ENCODE results near the gene COL20A1.
"Not testable (repeated sequence)": the region's sequence is repeated elsewhere in the genome, so short reads cannot be mapped to it uniquely, and the experiment has no call there.

Gene COL20A1

DNA sequence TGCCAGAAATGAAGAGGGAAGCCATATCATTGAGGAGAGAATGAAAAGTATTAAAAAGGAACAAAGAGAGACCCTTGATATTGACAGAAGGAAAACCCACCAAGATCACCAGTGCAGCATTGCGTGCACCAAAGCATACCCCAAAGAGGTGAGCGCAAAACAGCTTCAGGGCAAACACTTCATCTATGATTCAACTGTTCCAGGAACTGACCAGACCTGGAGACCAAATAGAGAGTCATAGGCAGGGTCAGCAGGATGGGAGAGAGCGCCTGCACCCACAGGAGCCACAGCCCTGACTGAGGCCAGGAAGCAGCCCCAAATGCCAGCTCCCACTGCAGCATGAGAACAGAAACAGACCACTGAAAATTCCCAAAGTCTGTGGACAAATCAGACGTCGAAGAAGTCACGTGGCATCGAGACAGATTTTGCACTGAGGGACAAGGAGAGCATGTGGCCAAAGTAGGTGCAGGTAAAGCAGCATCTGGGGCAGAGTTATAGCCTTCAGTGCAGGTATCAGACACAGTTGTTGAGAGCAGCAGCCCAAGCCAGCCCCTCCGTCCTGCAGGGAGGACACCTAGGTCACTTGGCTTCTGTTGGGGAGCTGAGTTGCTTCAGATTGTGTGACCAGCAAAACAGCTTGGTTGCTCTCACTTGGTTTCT, 38.9 kb downstream of the COL20A1 start:
- TF ChIP-seq, protein P1, sequence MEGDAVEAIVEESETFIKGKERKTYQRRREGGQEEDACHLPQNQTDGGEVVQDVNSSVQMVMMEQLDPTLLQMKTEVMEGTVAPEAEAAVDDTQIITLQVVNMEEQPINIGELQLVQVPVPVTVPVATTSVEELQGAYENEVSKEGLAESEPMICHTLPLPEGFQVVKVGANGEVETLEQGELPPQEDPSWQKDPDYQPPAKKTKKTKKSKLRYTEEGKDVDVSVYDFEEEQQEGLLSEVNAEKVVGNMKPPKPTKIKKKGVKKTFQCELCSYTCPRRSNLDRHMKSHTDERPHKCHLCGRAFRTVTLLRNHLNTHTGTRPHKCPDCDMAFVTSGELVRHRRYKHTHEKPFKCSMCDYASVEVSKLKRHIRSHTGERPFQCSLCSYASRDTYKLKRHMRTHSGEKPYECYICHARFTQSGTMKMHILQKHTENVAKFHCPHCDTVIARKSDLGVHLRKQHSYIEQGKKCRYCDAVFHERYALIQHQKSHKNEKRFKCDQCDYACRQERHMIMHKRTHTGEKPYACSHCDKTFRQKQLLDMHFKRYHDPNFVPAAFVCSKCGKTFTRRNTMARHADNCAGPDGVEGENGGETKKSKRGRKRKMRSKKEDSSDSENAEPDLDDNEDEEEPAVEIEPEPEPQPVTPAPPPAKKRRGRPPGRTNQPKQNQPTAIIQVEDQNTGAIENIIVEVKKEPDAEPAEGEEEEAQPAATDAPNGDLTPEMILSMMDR (IDR thresholded peaks at IDR 0.05; ENCODE audit: low read depth, low read length) = no peak
- no peak for DNase-seq (ENCODE audit: low read depth, low spot score)
- H3K4me3 ChIP-seq (ENCODE audit: low read depth, low read length) = no peak overlapping the region
- in situ Hi-C loops (cut with HindIII; ENCODE audit: low sequenced_read_pairs) = no loop called here

DNA sequence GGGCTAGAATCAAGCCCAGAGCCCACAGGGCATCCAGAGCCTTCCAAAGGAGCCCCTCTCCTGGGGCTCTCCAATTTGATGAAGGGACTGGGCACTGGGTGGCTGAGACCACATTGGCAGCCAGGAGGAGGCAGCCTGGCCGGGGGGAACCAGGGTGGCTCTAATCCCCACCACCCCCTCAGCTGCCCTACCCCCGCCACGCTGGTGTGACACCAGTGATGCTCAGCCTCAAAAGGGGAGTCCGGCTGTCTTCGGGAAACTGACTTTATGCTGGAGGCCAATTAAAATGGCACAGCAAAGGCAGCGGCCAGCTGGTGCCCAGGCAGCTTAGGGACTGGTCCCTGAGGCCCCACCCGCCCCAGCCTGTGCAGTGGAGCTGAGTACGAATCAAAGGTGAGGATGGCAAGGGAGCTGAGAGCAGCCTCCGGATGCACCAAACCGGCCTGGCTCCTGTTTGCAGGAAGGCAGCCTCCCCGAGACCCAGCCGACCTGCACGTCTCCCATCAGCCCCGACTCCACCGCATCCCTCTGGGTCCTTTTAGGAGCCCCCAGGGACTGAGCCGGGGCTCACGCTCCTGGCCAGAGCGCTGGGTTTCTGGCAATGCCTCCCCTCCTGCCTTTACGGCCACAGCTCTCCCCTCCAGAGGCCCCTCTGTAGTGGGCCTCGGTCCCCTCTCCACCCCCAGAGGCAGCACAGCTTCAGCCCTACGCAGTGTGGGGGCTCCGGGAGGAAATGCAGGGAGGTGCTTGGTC, 39.7 kb downstream of the COL20A1 start:
- in situ Hi-C loops (cut with HindIII; ENCODE audit: low sequenced_read_pairs) = no loop called here
- H3K4me3 ChIP-seq (ENCODE audit: low read depth, low read length) = no peak overlapping the region
- TF ChIP-seq, protein P1 (IDR thresholded peaks at IDR 0.05; ENCODE audit: low read depth, low read length) = no peak
- DNase-seq (ENCODE audit: low read depth, low spot score) = no peak

DNA sequence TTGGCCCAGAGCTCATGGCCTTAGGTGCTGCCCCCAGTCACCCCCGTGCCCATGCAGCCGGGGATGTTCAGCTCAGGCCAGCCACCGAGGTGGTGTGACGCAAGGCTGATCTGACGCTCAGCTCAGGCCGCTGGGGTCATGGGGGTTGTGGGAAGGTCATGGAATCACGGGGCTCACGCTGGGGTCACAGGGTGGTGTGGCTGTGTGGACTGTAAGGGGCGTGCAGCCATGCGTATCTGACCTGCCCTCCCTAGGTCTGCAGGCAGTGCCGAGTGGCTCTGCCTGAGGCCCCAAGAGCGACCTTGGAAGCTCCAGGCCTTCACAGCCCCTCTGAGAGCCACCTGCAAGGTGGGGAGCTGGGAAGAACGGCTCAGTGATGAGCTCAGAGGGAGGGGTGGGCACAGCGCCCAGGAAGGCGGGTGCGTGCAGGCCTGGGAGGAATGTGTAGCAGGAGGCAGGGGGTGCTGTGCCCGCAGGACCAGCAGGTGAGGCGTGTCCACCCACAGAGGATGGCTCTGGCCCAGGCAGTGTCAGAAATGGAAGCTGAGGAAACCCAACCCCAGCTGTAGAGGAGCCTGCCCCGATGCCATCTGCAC, 40.4 kb downstream of the COL20A1 start:
- in situ Hi-C loops (cut with HindIII; ENCODE audit: low sequenced_read_pairs) = no loop called here
- TF ChIP-seq, protein P1 (IDR thresholded peaks at IDR 0.05; ENCODE audit: low read depth, low read length) = no peak
- no peak for DNase-seq (ENCODE audit: low read depth, low spot score)
- no peak overlapping the region for H3K4me3 ChIP-seq (ENCODE audit: low read depth, low read length)

DNA sequence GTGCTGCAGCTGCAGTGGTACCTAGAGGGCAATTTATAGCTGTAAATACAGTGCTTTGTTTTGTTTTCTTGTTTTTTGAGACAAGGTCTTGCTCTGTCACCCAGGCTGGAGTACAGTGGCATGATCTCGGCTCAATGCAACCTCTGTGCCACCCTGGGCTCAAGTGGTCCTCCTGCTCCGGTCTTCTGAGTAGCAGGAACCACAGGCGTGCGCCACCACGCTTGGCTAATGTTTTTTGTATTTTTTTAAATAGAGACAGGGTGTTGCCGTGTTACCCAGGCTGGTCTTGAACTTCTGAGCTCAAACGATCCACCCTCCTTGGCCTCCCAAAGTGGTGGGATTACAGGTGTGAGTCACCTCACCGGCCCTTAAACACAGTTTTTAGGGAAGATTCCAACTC, 41.4 kb downstream of the COL20A1 start:
- no peak for DNase-seq (ENCODE audit: low read depth, low spot score)
- TF ChIP-seq, protein P1 (IDR thresholded peaks at IDR 0.05; ENCODE audit: low read depth, low read length) = no peak
- no peak overlapping the region for H3K4me3 ChIP-seq (ENCODE audit: low read depth, low read length)
- in situ Hi-C loops (cut with HindIII; ENCODE audit: low sequenced_read_pairs) = no loop called here

DNA sequence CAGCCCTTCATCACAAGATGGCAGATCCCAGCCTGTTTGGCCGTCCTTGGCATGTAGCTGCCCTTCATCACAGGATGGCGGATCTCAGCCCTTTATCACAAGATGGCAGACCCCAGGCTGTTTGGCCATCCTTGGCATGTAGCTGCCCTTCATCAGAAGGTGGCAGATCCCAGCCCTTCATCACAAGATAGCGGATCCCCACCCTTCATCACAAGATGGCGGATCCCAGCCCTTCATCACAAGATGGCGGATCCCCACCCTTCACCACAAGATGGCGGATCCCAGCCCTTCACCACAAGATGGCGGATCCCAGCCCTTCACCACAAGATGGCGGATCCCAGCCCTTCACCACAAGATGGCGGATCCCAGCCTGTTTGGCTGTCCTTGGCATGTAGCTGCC, 42.1 kb downstream of the COL20A1 start:
- in situ Hi-C loops (cut with HindIII; ENCODE audit: low sequenced_read_pairs); H3K4me3 ChIP-seq (ENCODE audit: low read depth, low read length): not testable (repeated sequence)

DNA sequence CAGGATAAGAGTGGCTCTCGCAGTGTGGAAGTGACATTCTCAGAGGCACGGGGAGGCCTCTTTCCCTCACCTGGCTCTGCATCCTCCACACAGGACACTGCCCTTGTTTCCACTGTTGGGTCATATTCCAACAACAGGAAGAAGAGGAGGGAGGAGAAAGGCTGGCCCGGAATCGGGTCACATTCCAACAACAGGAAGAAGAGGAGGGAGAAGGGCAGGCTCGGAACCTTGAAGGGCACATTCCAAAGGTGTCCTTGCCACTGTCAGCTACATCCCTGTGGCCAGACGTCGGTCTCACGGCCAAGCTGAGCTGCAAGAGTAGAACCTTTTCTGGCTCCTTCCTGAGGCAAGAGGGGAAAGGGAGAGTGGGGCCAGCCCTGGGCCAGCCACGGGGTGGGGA, 42.7 kb downstream of the COL20A1 start:
- DNase-seq (ENCODE audit: low read depth, low spot score) = no peak
- in situ Hi-C loops (cut with HindIII; ENCODE audit: low sequenced_read_pairs) = no loop called here
- TF ChIP-seq, protein P1 (IDR thresholded peaks at IDR 0.05; ENCODE audit: low read depth, low read length) = no peak

More for the DNA sequence above, 42.1 kb downstream of the COL20A1 start:
- not testable (repeated sequence) for DNase-seq (ENCODE audit: low read depth, low spot score)

DNA sequence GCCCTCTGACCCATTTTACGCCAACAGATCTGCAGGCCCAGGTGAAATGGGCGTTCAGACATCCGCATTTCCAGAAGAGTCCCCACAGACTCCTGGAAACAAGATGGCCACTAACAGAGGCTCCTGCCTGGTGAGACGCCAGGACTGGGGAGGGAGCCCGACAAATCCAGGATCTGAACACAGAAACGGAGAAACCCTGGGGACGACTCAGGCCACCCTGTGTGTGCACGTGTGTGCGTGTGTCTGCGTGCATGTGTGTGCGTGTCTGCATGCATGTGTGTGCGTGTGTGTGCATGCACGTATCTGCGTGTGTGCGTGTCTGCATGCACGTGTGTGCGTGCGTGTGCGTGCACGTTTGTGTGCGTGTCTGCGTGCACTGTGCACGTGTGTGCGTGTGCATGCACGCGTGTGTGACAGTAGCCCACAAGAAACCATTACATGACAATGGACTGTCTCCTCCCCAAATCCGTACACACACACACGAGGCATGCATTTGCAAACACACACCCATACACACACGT, 43.3 kb downstream of the COL20A1 start:
- in situ Hi-C loops (cut with HindIII; ENCODE audit: low sequenced_read_pairs) = no loop called here
- no peak overlapping the region for H3K4me3 ChIP-seq (ENCODE audit: low read depth, low read length)
- TF ChIP-seq, protein P1 (IDR thresholded peaks at IDR 0.05; ENCODE audit: low read depth, low read length) = no peak
- no peak for DNase-seq (ENCODE audit: low read depth, low spot score)

More for the DNA sequence above, 42.7 kb downstream of the COL20A1 start:
- H3K4me3 ChIP-seq (ENCODE audit: low read depth, low read length) = no peak overlapping the region

Measured in astrocyte of the spinal cord (primary cell).